PC-9 (cell line): ENCODE data around the gene FOXL2NB. TPM values are rescaled to one million over a fixed set of nuclear protein-coding genes. Genes with fewer than 3 reads are reported as not detected.

ENCODE experiments used
- BruUV-seq: library from RNA; stranded (reverse); fragments of 400-500 nt; replicated peaks from 2 replicates; lab custom pipeline; 2021; lab: Mats Ljungman, UMichigan
- CTCF ChIA-PET: fragments of 300-600 bp; sonication (Branson Sonifier 250); formaldehyde crosslinking; loops from one replicate; lab custom pipeline; 2022; ENCODE audit warnings: antibody characterized with exemption; lab: Charles Lee
- POLR2A ChIA-PET: fragments of 300-600 bp; sonication (Branson Sonifier 250); formaldehyde crosslinking; loops from one replicate; lab custom pipeline; 2022; ENCODE audit warnings: antibody characterized with exemption; ENCODE audit not compliant: unreplicated experiment; lab: Charles Lee
- DNase-seq, 2 experiments: peaks; one replicate each; pipeline versions ENCODE4 v3.0.0 to v3.0.0-alpha.2; 2015 to 2022; ENCODE audit warnings: mixed read lengths in 1 of 2
- H2AFZ ChIP-seq: fragments of 200-600 bp; sonication (generic); 2 replicates; pipeline ENCODE4 v1.8.1; 2017; ENCODE audit warnings: antibody characterized with exemption
- H3F3A ChIP-seq: fragments of 200-600 bp; sonication (generic); 2 replicates; pipeline ENCODE4 v1.8.1; 2017; ENCODE audit warnings: antibody characterized with exemption, mild to moderate bottlenecking, low read depth; ENCODE audit not compliant: insufficient read depth
- H3K27ac ChIP-seq: fragments of 200-600 bp; sonication (generic); 2 replicates; pipeline ENCODE4 v1.6.1; 2016; ENCODE audit warnings: mixed run types
- H3K27me3 ChIP-seq: fragments of 200-600 bp; sonication (generic); 2 replicates; pipeline ENCODE4 v1.6.1; 2016; ENCODE audit warnings: low read depth, mixed run types; ENCODE audit not compliant: insufficient read depth
- H3K36me3 ChIP-seq: fragments of 200-600 bp; sonication (generic); 2 replicates; pipeline ENCODE4 v1.6.1; 2016; ENCODE audit warnings: low read depth, mixed run types
- H3K4me1 ChIP-seq: fragments of 200-600 bp; sonication (generic); replicated peaks from 2 replicates; pipeline ENCODE4 v1.6.1; 2016; ENCODE audit warnings: mixed run types; ENCODE audit not compliant: insufficient read depth
- H3K4me2 ChIP-seq: fragments of 200-600 bp; sonication (generic); 2 replicates; pipeline ENCODE4 v1.6.1; 2017; ENCODE audit warnings: mixed run types
- H3K4me3 ChIP-seq: fragments of 200-600 bp; sonication (generic); 2 replicates; pipeline ENCODE4 v1.6.1; 2016; ENCODE audit warnings: mixed run types
- H3K79me2 ChIP-seq: fragments of 200-600 bp; sonication (generic); 2 replicates; pipeline ENCODE4 v1.6.1; 2017; ENCODE audit warnings: low read depth, mixed run types
- H3K9me2 ChIP-seq: fragments of 200-600 bp; sonication (generic); 2 replicates; pipeline ENCODE4 v1.8.1; 2017; ENCODE audit warnings: mild to moderate bottlenecking; ENCODE audit not compliant: insufficient read depth
- H3K9me3 ChIP-seq: fragments of 200-600 bp; sonication (generic); 2 replicates; pipeline ENCODE4 v1.8.1; 2016; ENCODE audit warnings: low read depth; ENCODE audit not compliant: insufficient read depth
- H4K20me1 ChIP-seq: fragments of 200-600 bp; sonication (generic); 2 replicates; pipeline ENCODE4 v1.8.1; 2017; ENCODE audit not compliant: insufficient read depth
- EZH2 ChIP-seq: fragments of 200-600 bp; sonication (generic); IDR thresholded peaks from 2 replicates; pipeline ENCODE4 v1.8.0; 2017; ENCODE audit warnings: antibody characterized with exemption, low read depth
- intact Hi-C: fragments of 100-400 bp; cut with micrococcal nuclease; formaldehyde crosslinking; loops from one replicate; pipeline ENCODE4 v1.10.0; 2022; ENCODE audit not compliant: unreplicated experiment
- total RNA-seq: library from RNA; stranded (reverse); gene quantifications from 2 replicates; pipeline ENCODE4 v1.2.3, GENCODE V29; 2021
- TF ChIP-seq, protein P1 (sequence below): fragments of 200-600 bp; sonication (generic); conservative IDR thresholded peaks from 2 replicates; pipeline ENCODE4 v1.6.1; 2017; ENCODE audit warnings: mixed run types, antibody characterized with exemption, mild to moderate bottlenecking, moderate library complexity

FOXL2NB gene
- total RNA-seq, 1 experiment from 2014 or later, result 0.09 TPM

DNA sequence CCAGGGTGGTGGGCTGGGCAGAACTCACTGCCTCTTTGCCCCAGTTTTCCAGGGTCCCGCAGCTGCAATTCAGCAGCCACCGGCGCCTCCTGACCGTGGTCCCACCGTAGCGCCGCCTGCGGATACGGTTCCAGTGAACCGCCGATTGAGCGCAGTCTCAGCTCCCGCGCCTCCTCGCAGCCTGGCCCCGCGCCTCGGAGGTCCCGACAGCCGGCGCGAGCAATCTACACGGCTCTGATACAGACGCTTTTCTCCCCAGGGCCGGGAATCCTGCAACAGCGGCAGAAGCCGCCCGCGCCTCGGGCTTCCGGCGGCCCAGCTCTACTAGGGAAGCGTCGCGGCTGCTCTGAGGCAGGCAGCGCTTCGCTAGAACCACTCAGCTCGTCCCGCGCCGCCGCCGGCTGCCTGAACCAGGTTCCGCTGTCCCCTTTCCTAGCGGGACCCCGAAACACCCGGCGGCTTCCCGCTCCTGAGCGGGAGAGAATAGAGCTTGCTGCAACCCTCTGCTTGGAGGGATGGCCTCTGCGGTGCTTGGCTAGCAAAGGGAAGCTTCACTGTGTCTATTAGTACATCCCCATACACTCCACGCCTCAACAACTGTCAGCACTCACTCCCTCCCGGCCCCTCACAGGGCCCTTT lies 3.1 kb downstream of the FOXL2NB start:
- BruUV-seq, result no TSS peak
- H3K9me2 ChIP-seq, result no peaks in the 10 kb centered on the region
- H3F3A ChIP-seq, result no peaks in the 10 kb centered on the region
- ChIA-PET CTCF (interaction anchor here (0.6 kb wide), 1 partner anchor 379 kb away, joined by 5 read pairs; no protein-coding TSS in a partner anchor), POLR2A (no interaction called here)
- TF ChIP-seq, protein P1, sequence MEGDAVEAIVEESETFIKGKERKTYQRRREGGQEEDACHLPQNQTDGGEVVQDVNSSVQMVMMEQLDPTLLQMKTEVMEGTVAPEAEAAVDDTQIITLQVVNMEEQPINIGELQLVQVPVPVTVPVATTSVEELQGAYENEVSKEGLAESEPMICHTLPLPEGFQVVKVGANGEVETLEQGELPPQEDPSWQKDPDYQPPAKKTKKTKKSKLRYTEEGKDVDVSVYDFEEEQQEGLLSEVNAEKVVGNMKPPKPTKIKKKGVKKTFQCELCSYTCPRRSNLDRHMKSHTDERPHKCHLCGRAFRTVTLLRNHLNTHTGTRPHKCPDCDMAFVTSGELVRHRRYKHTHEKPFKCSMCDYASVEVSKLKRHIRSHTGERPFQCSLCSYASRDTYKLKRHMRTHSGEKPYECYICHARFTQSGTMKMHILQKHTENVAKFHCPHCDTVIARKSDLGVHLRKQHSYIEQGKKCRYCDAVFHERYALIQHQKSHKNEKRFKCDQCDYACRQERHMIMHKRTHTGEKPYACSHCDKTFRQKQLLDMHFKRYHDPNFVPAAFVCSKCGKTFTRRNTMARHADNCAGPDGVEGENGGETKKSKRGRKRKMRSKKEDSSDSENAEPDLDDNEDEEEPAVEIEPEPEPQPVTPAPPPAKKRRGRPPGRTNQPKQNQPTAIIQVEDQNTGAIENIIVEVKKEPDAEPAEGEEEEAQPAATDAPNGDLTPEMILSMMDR, result no peak
- TF ChIP-seq EZH2, result no peak
- H2AFZ ChIP-seq, result no peak overlapping the region
- intact Hi-C loops, result no loop called here
- H3K27me3 ChIP-seq, result 0 out of 2 replicates have a peak, but pooled peaks cover 6% of the 10 kb centered on the region
- no peak overlapping the region for H3K27ac ChIP-seq
- no peak overlapping the region for H3K4me2 ChIP-seq
- H3K9me3 ChIP-seq, result no peaks in the 10 kb centered on the region
- no peaks in the 10 kb centered on the region for H3K79me2 ChIP-seq
- H3K36me3 ChIP-seq, result no peaks in the 10 kb centered on the region
- DNase-seq, result no peak
- no peaks in the 10 kb centered on the region for H4K20me1 ChIP-seq
- no peak overlapping the region for H3K4me3 ChIP-seq
- H3K4me1 ChIP-seq, result no peaks in the 10 kb centered on the region

GRCh38 chr3:138950701-138951100 lies 3.7 kb downstream of the FOXL2NB start:
- no TSS peak for BruUV-seq
- Histone ChIP-seq H3K36me3 (no peaks in the 10 kb centered on the region), H3K9me2 (no peaks in the 10 kb centered on the region), H3K79me2 (no peaks in the 10 kb centered on the region), H3K4me1 (no peaks in the 10 kb centered on the region), H4K20me1 (no peaks in the 10 kb centered on the region), H3K9me3 (no peaks in the 10 kb centered on the region), H3F3A (no peaks in the 10 kb centered on the region), H3K4me3 (no peak overlapping the region), H3K27me3 (0 out of 2 replicates have a peak, but pooled peaks cover 6% of the 10 kb centered on the region), H2AFZ (no peak overlapping the region), H3K4me2 (no peak overlapping the region), H3K27ac (no peak overlapping the region)
- ChIA-PET POLR2A (no interaction called here), CTCF (interaction anchor here (0.6 kb wide), 1 partner anchor 378 kb away, joined by 5 read pairs; no protein-coding TSS in a partner anchor)
- no peak for TF ChIP-seq EZH2
- no peak for DNase-seq
- intact Hi-C loops, result no loop called here

DNA sequence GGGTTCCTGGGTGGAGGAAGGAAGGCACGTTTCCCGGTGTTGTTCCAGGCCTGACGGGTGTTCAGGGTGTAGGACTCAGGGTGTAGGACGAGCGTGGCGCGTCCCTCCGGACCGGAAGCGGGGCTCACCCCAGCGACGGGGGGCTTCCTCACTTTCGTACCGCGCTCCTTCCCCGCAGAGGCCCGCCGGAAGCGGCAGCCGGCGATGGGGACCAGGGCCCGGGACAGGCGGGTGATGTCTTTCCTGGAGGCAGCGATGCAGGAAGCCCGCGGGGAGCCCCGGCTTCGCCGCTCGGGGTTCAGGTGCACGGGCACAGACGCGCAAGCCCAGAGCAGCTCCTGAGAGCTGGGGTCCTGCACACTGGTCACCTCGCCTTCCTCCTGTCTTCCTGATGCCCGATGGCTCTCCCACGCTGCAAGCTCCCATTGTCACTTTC lies 13.4 kb downstream of the FOXL2NB start:
- Histone ChIP-seq H3F3A (no peaks in the 10 kb centered on the region), H3K9me2 (no peaks in the 10 kb centered on the region), H3K36me3 (no peaks in the 10 kb centered on the region), H3K27ac (no peak overlapping the region), H3K4me3 (no peak overlapping the region), H3K9me3 (no peaks in the 10 kb centered on the region), H3K79me2 (no peaks in the 10 kb centered on the region), H3K4me2 (no peak overlapping the region), H3K27me3 (no peaks in the 10 kb centered on the region), H2AFZ (no peak overlapping the region), H4K20me1 (no peaks in the 10 kb centered on the region), H3K4me1 (no peaks in the 10 kb centered on the region)
- TF ChIP-seq, protein P1, result no peak
- TF ChIP-seq EZH2, result no peak
- no TSS peak for BruUV-seq
- intact Hi-C loops, result no loop called here
- DNase-seq, result no peak
- CTCF ChIA-PET, result no interaction called here
- POLR2A ChIA-PET, result no interaction called here
